Left cardiac atrium (tissue), 4 donors: ENCODE data around the gene PRR5. TPM values are rescaled to one million over a fixed set of nuclear protein-coding genes. Genes with fewer than 3 reads are reported as not detected.
"Not testable (repeated sequence)": the region's sequence is repeated elsewhere in the genome, so short reads cannot be mapped to it uniquely, and the experiment has no call there.

Experiments used
- ATAC-seq, 2 donors: fragments of 200-7000 bp; cut with Tn5 transposase; one replicate each; pipeline ENCODE4 v1.9.1; 2020; ENCODE audit warnings: mild to moderate bottlenecking in 2 of 2, moderate library complexity in 2 of 2
- DNase-seq: peaks from one replicate; pipeline ENCODE4 v3.0.0-alpha.2; 2020
- intact Hi-C, 2 donors: fragments of 100-400 bp; cut with DNase I; formaldehyde crosslinking; loops; one replicate each; pipeline versions ENCODE4 v1.14.1 to v1.15.1; 2022 to 2023
- long read RNA-seq: library from polyadenylated mRNA; unstranded; transcript quantifications from one replicate; pipeline ENCODE4 v2.0.0, GENCODE V29; 2021
- total RNA-seq, 2 donors: library from RNA; stranded (reverse); fragmentation: NEBNext Ultra II Directional; extraction: Animal tissue kit (Norgen Biotek cat#: 25700); gene quantifications; one replicate each; pipeline ENCODE4 v1.2.1, GENCODE V29; 2021
- donor health status: DM: no; HTN: yes; CAD: no.
- donor health status: DM: no; HTN: yes; CAD: no; lungs with severe emphysema.
- donor health status: DM: yes; HTN: yes; CAD: no.
- donor health status: Dilated cardiomyopathy.

Gene PRR5, protein sequence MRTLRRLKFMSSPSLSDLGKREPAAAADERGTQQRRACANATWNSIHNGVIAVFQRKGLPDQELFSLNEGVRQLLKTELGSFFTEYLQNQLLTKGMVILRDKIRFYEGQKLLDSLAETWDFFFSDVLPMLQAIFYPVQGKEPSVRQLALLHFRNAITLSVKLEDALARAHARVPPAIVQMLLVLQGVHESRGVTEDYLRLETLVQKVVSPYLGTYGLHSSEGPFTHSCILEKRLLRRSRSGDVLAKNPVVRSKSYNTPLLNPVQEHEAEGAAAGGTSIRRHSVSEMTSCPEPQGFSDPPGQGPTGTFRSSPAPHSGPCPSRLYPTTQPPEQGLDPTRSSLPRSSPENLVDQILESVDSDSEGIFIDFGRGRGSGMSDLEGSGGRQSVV
- total RNA-seq: 10 to 100 TPM; 15.3 to 19.1 TPM
- long read RNA-seq, partial matches to known transcripts: 0 of 8 reads
- long read RNA-seq, other reads (novel, unspliced or antisense): 5 of 8 reads

DNA sequence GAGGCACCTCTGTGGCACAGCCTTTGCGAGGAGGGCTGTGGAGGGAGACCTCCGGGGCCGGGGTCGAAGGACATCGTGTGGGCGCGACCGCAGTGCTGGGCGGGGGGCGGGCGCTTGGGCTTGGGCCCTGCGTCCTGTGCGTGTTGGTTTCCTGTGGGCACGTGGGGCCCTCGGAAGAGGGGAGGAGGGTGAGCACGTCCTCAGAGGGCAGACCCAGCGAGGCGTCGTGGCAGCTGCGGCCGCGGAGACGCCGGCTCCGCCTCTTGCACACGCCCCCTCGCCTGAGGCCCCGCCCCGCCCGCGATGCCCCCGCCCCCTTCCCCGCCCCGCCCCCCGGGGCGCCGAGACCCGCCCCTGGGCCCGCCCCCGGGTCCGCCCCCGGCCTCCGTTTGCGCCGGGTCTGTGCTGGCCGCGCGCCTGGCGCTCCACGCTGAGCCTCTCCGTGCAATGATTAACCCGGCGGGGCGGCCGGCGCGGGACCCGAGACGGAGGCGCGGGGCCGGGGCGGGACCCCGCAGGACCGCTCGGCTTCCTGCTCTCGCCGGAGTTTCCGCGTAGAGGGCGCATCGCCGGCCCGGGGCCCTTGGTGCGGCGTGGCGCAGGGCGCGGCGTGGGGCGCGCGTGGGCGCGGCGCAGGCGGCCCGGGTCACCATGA lies at the start of gene PRR5:
Gene PRR5, plus strand, starts transcription at position 381 of the 655 bp plus-strand sequence. Its CDS starts 271 bp downstream, at position 652.
- DNase-seq: peak; percentile 86
- intact Hi-C loops: no loop called here
- peak; percentile 85 to 86 for ATAC-seq

DNA sequence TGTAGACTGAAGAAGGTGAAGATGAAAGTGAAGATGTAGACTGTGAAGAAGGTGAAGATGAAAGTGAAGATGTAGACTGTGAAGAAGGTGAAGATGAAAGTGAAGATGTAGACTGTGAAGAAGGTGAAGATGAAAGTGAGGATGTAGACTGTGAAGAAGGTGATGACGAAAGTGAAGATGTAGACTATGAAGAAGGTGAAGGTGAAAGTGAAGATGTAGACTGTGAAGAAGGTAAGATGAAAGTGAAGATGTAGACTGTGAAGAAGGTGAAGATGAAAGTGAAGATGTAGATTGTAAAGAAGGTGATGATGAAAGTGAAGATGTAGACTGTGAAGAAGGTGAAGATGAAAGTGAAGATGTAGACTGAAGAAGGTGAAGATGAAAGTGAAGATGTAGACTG lies 49.1 kb upstream of the PRR5 start:
- DNase-seq, ATAC-seq, intact Hi-C loops: not testable (repeated sequence)

DNA sequence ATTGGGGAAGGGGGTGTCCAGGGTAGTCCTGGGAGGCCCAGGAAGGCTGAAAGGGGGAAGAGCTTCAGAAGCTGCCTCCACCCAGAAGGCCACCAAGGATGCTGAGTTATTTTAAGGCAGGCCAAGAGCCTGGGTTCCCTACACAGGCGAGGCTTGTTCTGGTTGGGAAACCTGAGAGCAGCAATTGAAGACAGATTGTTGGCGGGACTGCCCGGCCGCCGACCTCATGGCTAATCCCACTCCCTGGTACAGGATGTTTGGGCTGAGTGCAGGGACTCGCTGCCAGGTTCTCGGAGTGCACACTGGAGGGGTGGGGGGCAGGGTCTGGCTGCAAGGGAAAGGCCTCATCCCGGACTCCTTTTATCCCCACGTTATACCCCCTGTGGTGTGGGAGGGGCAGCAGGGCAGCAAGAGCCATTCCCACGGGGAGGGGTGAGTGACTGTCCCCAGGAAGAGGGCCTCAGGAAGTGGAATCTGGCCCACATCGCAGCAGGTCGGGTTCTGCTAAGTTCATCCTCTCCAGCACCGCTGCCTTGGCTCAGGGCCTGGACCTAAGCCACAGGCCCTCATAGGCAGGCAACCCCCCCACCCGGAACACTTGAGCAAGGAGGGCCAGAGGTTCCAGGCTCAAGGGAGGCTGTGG lies 43.6 kb upstream of the PRR5 start:
- DNase-seq (peak; percentile 72), ATAC-seq (peak; percentile 79 to 87)
- intact Hi-C loops: no loop called here

DNA sequence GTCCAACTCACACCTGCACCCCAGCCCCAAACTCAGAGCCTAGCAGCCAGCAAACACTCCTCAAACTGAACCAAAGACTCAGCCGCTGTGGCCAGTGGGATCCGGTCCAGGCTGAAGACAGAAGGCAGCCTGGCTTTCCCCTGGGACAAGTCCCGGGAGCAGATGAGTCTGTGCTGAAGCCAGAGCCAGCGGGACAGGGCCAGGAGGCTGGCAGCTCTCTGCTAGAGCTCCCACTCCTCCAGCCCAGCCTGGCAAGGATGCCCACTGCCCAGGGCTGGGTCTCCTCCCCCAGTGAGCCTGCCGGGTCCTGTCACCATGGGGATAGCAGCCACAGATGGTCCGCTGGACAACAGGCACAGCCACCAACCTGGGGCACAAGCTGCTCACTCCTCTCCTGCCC lies 42.9 kb upstream of the PRR5 start:
- DNase-seq (no peak), ATAC-seq (peak; percentile 55 to 70)
- intact Hi-C loops: no loop called here

DNA sequence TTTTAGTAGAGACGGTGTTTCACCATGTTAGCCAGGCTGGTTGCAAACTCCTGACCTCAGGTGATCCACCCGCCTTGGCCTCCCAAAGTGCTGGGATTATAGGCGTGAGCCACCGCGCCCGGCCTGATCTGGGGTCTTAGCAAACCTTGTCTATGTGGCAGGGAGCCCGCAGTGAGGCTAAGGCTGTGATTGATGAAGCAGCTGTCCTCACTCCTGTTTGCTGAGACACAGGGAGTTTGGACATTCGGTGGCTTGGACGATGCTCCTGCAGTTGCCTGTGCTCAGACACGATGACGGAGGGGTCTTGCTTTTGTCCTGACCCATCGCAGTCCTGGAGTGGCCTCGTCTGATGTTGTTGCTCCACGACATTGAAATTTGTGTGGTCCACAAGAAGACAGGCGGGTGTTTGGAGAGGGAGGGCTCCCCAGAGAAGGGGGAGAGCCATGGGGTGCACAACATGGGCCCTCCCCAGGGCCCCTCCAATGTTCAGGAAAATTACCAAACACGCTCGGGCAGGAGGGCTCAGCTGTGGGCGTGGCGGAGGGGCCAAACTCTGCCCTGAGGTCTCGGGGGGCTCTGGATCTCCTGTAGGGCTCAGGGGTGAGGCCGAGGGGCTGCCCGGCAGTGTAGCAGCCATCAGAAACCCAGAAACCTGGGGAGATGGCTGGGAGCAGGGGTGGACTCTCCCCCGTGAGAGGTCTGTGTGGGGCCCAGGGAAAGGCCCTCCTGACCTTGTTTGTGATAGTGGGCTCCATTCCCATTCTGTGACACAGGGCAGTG lies 41.8 kb upstream of the PRR5 start:
- DNase-seq: no peak

DNA sequence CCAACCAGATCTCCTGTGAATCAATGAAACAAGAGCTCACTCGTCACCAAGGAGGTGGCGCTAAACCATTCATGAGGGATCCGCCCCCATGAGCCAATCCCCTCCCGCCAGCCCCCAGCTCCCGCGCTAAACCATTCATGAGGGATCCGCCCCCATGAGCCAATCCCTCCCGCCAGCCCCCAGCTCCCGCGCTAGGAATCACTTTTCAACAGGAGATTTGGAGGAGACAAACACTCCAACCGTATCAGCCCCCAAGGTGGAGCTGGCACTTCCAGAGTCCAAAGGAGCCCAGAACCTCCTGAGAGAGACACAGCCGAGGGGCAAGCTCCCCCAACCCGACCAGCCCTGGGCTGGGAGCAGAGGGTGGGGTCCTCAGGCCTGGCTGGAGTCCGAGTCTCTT lies 40.9 kb upstream of the PRR5 start:
- intact Hi-C loops: no loop called here
- DNase-seq (no peak), ATAC-seq (no peak)

More for the DNA sequence above, 41.8 kb upstream of the PRR5 start:
- intact Hi-C loops: no loop called here
- no peak for ATAC-seq

DNA sequence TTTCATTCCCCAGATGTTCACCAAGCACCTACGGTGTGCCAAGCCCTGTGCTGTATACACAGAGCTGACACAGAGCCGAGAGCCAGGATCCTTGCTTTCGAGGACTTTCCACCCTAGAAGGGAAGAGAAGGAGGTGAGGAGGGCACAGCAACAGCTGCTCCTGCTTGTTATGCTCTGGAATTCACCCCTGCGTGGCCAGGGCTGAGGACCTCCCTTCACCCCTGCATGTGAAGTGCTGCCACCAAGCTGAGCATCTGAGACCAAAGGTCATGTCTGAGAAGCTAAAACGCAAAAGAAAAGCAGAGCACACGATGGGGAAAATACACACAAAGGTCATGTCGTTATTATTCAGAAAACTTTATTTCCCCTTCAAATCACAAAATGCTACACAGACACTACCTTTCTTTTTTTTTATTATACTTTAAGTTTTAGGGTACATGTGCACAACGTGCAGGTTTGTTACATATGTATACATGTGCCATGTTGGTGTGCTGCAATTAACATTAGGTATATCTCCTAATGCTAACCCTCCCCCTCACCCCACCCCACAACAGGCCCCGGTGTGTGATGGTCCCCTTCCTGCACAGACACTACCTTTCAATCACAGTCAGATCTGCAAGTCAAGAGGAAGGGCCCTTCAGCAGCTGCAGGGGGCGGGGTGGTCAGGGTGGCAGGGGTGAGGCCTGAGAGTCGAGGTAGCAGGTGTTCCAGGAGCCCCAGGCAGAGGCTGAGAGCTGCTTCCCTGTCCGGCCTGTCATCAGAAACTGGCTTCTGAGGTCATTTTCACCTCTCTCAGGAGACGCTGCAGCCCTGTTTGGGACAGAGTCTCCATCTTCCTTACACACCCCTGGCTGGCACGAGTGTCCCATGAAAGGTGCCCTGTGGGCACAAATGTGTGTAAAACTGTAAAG lies 40.1 kb upstream of the PRR5 start:
- intact Hi-C loops: no loop called here
- DNase-seq (no peak), ATAC-seq (no peak)

DNA sequence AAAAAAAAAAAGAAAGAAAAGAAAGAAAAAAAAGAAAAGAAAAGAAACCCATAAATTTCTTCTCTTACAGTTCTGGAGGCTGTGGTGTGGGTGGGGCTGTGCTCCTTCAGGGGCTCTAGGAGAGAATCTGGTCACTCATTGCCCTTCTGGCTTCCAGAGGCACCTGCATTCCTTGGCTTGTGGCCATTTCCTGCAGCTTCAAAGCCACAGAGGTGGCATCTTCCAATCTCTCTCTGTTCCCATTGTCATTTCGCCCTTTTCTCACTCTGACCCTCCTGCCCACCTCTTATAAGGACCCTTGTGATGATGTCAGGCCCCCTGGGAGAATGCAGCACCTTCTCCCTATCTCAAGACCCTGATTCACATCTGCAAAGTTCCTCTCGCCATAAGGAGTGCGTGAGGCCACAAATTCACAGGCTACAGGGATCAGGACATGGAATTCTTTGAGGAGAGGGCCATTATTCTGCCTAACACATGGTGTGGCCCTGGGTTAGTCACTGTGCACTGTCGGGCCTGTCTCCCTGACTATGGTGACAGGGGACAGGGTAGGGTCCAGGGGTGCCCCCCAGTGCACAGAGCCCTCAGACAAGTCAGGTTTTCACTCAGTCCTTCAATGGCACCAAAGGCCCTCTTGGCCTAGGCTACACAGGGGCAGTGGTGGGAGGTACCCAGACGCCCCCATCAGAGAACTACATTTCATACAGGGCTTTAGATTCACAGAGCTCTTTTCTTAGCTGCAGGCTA lies 38.6 kb upstream of the PRR5 start:
- ATAC-seq: no peak
- no peak for DNase-seq
- intact Hi-C loops: no loop called here

DNA sequence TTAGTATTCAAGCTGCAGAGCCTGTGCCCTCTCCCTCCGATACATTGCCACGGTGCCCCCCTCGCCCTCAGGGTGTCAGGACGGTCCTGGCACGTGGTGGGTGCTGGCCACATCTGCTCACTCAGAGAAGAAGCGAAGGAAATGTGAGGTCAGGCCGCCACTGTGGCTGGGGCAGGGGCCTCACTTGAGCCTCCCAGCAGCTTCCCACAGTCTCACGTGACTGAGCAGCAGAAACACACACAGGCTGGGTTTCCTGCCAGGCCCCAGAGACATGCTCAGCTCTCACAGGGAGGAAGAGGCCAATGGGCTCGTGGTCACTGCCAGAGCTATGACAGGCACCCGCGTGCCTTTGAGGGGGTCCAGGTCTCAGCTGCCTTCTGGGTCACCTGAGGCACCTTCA lies 37.9 kb upstream of the PRR5 start:
- DNase-seq (peak; percentile 72), ATAC-seq (peak; percentile 51 to 59)
- intact Hi-C loops: no loop called here

DNA sequence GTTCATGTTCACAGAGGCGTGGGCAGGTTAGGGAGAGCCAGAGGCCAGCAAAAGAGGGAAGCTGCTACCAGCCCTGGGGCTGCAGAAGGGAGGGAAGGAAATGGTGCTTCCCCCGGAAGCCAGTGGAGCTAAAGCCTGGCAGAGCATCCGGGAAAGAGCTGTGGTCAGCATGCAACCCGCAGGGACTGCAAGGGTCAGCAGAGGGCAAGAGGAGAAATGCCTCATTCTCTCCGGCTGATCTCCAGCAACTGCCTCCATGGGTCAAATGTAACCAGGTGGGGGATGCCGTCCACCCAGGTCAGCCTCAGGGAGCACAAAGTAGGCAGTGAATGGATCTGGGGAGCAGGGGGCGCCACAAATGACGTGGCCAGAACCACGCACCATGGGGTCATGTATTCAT lies 36.9 kb upstream of the PRR5 start:
- DNase-seq: no peak
- intact Hi-C loops: no loop called here
- ATAC-seq: peak in 1 of 2 donors; percentile 24

DNA sequence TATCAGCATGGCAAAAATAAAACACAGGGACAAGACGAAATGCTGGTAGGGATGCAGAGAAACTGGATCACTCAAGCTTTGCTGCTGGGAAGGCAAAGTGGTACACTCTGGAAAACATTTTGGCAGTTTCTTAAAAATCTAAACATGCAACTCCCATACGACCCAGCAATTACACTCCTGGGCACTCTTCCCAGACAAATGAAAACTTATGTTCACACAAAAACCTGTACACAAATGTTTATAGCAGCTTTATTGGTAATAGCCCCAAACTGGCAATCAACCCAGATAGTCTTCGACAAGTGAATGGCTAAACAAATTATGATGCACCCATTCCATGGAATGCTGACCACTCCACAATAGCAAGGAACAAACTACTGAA lies 35.8 kb upstream of the PRR5 start:
- intact Hi-C loops: no loop called here
- no peak for ATAC-seq

DNA sequence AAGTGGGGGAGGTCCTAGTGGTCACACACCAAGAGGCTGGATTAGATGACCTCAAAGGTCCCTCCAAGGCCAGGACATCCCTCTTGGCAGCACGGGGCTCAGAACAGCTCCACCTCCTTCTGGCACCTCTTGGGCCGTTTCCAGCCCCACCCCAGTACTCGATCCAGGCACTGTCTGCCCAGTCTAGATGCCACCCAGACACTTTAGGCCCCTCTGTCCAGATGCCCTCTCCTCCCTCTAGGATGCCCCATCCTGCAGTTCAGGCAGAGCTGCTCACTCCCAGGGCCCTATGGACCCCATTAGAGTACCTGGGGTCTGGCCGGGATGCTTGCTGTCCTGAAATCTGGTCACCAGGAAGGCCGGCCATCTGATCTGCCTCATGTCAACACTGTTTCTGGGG lies 34.7 kb upstream of the PRR5 start:
- DNase-seq (no peak), ATAC-seq (peak in 1 of 2 donors; percentile 21)
- intact Hi-C loops: no loop called here

More for the DNA sequence above, 35.8 kb upstream of the PRR5 start:
- no peak for DNase-seq

DNA sequence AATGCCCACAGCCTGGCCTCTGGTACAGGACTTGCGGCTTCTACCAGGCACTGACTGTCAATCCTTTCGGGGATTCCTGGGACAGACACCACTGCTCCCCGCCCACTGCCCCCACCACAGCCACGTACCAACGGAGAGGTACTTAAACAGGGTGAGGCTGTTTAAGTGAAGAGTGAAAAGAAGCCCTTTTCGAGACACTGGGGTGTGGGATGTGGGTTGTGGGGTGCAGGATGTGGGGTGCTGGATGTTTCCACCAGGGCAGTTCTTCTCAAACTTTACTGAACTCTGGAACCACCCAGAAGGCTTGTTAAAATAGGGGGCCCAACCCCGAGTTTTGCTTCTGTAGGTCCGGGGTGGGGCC lies 34.2 kb upstream of the PRR5 start:
- ATAC-seq: peak in 1 of 2 donors; percentile 17
- DNase-seq: no peak
- intact Hi-C loops: no loop called here

DNA sequence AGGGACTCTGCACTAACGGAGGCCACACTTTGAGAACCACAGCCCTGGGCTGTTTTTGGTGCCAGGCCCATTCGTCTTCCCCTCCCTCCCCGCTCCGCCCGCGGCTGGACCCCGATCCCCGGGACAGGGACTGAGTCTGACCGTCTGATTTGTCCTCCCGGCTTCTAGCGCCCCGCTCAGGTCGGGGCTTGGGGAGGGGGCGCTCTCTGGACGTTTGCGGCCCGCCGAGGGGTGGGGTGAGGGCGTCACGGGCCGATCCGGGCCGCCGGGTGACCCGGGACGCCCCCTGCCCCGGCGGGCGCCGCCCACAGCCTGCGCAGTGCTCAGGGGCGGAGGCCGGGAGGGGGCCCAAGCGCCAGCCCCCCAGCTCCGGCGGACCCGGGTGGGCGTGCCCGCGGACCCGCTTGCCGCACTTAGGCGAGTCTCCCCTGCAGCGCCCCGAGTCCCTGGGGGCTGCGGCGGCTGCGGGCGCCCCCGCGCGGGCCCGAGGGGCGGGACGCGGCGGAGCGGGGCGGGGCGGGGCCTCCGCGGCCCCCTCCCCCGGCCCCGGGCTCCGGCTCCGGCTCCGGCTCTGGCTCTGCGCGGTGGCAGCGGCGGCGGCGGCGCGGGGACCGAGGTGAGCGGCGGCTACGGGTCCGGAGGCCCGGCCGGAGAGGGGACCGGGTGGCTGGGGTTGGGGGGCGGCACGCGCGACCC lies 33.7 kb upstream of the PRR5 start:
- ATAC-seq (peak; percentile 64 to 65), DNase-seq (peak; percentile 59)
- intact Hi-C loops: no loop called here

DNA sequence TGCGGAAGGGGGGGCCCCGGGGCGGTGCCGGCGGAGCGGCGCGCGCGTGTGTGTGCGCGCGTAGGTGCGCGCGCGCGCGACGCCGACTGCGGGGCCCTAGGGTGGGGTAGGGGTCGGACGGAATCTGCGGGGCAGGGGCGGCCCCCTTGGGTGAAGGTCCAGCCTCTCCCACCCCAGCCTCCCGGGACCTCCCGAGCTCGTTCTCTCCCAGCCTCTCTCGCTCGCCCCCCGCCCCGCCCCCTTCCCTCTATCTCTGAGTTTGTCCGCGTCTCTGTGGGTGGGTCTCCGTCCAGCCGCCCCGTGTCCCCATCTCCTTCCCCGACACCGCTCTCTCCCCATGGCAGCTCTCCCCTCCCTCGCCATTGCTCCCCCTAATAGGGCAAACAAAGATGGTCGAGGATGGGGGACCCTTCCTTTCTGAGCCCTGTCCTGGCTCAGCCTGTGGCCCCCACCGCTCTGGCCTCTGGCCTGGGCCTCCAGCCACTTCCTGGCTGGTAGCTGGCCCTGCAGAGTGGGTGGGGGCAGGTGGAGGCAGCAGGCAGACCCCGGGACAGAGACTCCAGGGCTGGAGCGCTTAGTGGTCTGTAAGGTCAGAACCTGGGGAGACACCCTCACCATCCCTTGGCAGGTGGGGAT lies 33.0 kb upstream of the PRR5 start:
- intact Hi-C loops: no loop called here
- peak; percentile 1 to 2 for ATAC-seq

DNA sequence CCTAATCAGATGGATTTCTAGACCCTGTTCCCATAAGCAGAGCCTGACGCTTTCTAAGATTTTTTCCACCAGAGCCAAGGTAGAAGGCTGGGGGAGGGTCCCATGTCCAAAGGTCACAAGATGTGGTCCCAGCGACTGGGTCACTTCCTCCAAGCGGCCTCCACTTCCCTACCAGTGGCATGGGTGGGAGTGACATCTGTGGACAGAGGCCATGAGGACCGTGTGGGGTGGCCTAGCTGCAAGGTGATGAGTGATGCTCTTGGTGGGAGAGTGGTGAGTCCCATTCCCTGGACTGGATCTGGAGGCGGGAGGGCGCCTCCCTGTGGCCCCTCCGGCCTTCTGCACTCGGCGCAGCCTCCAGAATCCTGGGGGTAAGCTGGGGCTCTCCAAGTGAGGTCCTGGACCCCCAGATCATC lies 32.4 kb upstream of the PRR5 start:
- ATAC-seq: peak in 1 of 2 donors; percentile 5
- no peak for DNase-seq
- intact Hi-C loops: no loop called here

More for the DNA sequence above, 33.0 kb upstream of the PRR5 start:
- no peak for DNase-seq
